ENCODE data around the gene PGM1.

PGM1 gene

DNA sequence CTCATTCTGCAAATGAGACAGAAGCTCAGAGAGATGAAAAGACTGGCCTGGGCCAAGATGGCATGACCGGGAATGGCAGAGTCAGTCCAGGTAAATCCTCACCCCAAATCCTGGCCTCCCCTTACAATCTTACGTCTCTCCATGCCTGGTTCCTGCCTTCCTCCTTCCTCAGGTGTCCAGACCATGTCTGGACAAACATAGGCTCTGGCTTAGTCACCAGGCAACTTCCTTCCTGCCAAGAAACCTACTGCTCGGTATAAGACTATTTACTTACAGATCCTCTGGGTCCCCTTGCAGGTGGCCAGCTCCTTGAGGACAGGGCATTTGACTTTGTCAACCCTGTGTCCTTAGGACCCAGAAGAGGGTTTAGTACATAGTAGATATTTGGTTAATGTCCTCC lies 111.2 kb downstream of the PGM1 start:
- DNase-seq, result no peak

DNA sequence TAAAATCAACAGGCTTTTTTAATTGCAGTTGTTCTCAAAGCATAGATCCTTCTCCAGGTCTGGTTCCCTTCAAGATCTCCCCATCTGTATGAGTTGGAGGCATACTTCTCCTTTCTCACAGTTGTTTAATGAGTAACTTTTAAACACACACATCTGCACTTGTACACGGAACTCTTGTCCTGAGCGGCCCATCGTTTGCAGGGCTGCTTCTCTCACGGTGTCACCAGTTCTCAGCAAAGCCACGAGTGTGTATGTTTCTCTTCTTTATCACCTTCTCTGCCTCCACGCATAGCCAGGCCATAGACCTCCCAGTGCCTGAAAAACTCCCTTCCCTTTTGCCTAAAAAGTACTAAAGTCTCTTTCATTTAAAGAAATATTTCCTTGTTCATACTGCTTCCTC lies 111.9 kb downstream of the PGM1 start:
- DNase-seq, result no peak

DNA sequence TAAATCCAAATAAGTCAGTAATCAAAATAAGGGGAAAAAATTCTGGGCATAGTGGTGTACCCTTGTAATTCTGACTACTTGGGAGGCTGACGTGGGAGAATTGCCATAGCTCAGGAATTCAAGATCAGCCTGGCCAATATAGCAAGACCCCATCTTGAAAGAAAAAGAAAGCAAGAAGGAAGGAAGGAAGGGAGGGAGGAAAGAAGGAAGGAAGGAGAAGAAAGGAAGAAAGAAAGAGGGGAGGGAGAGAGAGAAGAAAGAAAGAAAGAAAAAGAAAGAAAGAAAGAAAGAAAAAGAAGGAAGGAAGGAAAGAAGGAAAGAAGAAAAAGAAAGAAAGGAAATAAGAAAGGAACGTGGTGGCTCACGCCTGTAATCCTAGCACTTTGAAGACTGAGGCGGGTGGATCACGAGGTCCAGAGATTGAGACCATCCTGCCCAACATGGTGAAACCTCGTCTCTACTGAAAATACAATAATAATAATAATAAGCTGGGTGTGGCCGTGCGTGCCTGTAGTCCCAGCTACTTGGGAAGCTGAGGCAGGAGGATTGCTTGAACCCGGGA lies 116.1 kb downstream of the PGM1 start:
- no peak for DNase-seq

Data from inflammatory macrophage (primary cell).